ENCODE results near the gene CFAP57.

CFAP57 gene

GRCh38 chr1:43284546-43285110 lies 112.5 kb downstream of the CFAP57 start:
- intact Hi-C loops (cut with DNase I; ENCODE audit: low total_unique reads) = no loop called here
- no peak overlapping the region for H3K27ac ChIP-seq

GRCh38 chr1:43285269-43285990 lies 113.3 kb downstream of the CFAP57 start, which contains the start of gene C1orf210:
Gene C1orf210, minus strand, starts transcription at chr1:43285581. Its CDS starts 2,311 bp downstream, at chr1:43283270.
- Histone ChIP-seq H3K4me1 (no peaks in the 10 kb centered on the region), H3K4me3 (no peak within 1 kb of the TSS), H3K9me3 (no peaks in the 10 kb centered on the region), H3K36me3 (no peaks in the 10 kb centered on the region), H3K27me3 (peaks cover 0 to 10% of the 10 kb centered on the region in 2 donors), H3K27ac (no peak within 1 kb of the TSS)
- intact Hi-C loops (cut with DNase I; ENCODE audit: low total_unique reads) = no loop called here
- TF ChIP-seq, protein P1, sequence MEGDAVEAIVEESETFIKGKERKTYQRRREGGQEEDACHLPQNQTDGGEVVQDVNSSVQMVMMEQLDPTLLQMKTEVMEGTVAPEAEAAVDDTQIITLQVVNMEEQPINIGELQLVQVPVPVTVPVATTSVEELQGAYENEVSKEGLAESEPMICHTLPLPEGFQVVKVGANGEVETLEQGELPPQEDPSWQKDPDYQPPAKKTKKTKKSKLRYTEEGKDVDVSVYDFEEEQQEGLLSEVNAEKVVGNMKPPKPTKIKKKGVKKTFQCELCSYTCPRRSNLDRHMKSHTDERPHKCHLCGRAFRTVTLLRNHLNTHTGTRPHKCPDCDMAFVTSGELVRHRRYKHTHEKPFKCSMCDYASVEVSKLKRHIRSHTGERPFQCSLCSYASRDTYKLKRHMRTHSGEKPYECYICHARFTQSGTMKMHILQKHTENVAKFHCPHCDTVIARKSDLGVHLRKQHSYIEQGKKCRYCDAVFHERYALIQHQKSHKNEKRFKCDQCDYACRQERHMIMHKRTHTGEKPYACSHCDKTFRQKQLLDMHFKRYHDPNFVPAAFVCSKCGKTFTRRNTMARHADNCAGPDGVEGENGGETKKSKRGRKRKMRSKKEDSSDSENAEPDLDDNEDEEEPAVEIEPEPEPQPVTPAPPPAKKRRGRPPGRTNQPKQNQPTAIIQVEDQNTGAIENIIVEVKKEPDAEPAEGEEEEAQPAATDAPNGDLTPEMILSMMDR (IDR thresholded peaks at IDR 0.05) = no peak
- DNase-seq = no peak

More at GRCh38 chr1:43284546-43285110, 112.5 kb downstream of the CFAP57 start:
- peaks cover 0 to 5% (median 0%) of the 10 kb centered on the region in 3 donors for H3K36me3 ChIP-seq
- H3K9me3 ChIP-seq = no peaks in the 10 kb centered on the region
- no peaks in the 10 kb centered on the region for H3K4me1 ChIP-seq
- TF ChIP-seq, protein P1 (IDR thresholded peaks at IDR 0.05) = no peak
- no peak overlapping the region for H3K4me3 ChIP-seq
- H3K27me3 ChIP-seq = peaks cover 0 to 10% of the 10 kb centered on the region in 2 donors
- no peak for DNase-seq

DNA sequence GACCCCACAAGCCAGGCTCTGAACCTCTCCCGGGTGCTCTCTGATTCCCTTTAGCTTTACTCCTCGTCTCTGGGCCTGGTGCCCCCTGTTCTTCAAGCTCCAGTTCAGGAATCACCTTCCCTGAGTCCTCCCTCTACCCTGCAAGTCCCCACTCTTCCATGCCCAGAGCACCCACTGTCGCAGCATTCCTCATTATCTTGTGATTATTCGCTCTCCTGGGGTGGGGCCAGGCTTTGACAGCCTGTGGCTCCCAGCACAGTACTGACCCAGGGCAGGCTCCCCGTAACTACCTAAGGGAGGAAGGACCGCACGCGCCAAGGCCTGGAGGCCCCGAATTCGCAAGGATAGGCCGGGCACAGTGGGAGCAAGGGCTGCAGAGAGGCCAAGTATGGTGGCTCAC lies 114.0 kb downstream of the CFAP57 start:
- Histone ChIP-seq H3K27ac (no peak overlapping the region), H3K27me3 (peaks cover 0 to 10% of the 10 kb centered on the region in 2 donors), H3K4me1 (no peaks in the 10 kb centered on the region), H3K4me3 (no peak overlapping the region), H3K9me3 (no peaks in the 10 kb centered on the region), H3K36me3 (no peaks in the 10 kb centered on the region)
- TF ChIP-seq, protein P1 (IDR thresholded peaks at IDR 0.05) = no peak
- no peak for DNase-seq
- intact Hi-C loops (cut with DNase I; ENCODE audit: low total_unique reads) = no loop called here

DNA sequence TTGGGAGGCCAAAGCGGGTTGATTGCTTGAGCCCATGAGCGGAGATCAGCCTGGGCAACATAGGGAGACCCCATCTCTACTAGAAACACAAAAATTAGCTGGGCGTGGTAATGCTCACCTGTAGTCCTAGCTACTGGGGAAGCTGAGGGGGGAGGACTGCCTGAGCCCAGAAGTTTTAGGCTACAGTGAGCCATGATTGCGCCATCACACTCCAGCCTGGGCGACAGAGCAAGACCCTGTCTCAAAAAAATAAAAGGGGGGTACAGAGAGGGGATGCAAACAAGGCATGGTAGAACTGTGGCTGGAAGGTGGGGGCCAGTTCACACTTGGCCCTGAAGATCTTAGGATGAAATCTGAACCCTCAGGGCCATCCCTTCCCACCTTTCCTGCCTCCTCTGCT lies 114.4 kb downstream of the CFAP57 start:
- no peaks in the 10 kb centered on the region for H3K36me3 ChIP-seq
- no peak for DNase-seq
- intact Hi-C loops (cut with DNase I; ENCODE audit: low total_unique reads) = no loop called here
- no peaks in the 10 kb centered on the region for H3K4me1 ChIP-seq
- peaks cover 0 to 10% of the 10 kb centered on the region in 2 donors for H3K27me3 ChIP-seq
- no peak overlapping the region for H3K27ac ChIP-seq
- TF ChIP-seq, protein P1 (IDR thresholded peaks at IDR 0.05) = no peak
- no peaks in the 10 kb centered on the region for H3K9me3 ChIP-seq
- no peak overlapping the region for H3K4me3 ChIP-seq

DNA sequence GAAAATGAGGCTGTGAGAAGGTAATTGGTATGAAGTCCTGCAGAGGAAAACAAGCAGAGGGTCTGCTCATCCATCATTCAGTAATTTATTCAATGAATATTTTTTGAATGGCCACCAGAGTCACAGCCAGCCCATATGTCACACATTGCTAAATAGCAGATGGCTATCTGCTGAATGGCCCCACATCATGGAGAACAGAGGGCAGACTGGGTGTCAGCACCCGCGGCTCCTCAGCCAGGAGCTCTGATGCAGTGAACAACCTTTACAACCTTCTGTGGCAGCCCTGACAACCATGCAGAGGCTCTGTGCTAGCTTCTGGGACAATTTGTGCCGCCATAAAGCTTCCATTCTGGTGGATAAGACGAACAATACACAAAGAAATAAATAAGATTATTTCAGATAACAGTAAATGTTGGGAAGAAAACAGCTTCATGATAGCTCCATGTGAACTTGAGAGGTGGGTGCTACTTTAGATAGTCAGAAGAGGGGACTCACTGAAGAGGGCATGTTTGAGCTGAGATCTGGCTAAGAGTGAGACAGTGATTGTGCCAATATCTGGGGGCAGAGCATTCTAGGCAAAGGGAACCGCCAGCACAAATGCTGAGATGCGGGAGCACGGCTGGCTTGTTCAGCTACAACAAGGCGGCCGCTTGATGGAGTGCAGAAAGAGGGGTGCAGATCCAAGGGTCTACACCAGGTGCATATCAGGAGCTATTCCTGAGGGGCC lies 116.1 kb downstream of the CFAP57 start:
- TF ChIP-seq, protein P1 (IDR thresholded peaks at IDR 0.05) = no peak
- Histone ChIP-seq H3K27me3 (peaks cover 0 to 10% of the 10 kb centered on the region in 2 donors), H3K27ac (no peak overlapping the region), H3K9me3 (no peaks in the 10 kb centered on the region), H3K36me3 (no peaks in the 10 kb centered on the region), H3K4me3 (no peak overlapping the region), H3K4me1 (no peaks in the 10 kb centered on the region)
- no peak for DNase-seq
- intact Hi-C loops (cut with DNase I; ENCODE audit: low total_unique reads) = no loop called here

Measured in tibial artery (tissue), 4 donors.